HL-60 (cell line): ENCODE data around the gene ARL2BP.
A peak's percentile ranks its signal among the peaks of the same experiment; 100 is the strongest.

Experiments
- DNase-seq, 2 experiments: peaks; one replicate each; pipeline ENCODE4 v3.0.0-alpha.2; 2010 to 2020; ENCODE audit warnings: low read depth in 1 of 2, low spot score in 1 of 2
- H3K27ac ChIP-seq: fragments of 250-450 bp; sonication (Bioruptor Pico); replicated peaks from 2 replicates; pipeline ENCODE4 v1.5.1; 2020; ENCODE audit warnings: mild to moderate bottlenecking, moderate library complexity
- H3K27me3 ChIP-seq: fragments of 250-450 bp; sonication (Bioruptor Pico); 2 replicates; pipeline ENCODE4 v1.5.1; 2021; ENCODE audit warnings: mild to moderate bottlenecking, moderate library complexity; ENCODE audit not compliant: insufficient read depth, poor library complexity, severe bottlenecking
- H3K4me3 ChIP-seq: replicated peaks from 2 replicates; pipeline ENCODE4 v1.5.1; 2011; ENCODE audit warnings: mild to moderate bottlenecking, control low read depth, low read length; ENCODE audit not compliant: insufficient read depth
- GABPA ChIP-seq: IDR thresholded peaks from 2 replicates; pipeline ENCODE4 v1.6.1; 2012; ENCODE audit warnings: low read depth
- POLR2AphosphoS5 ChIP-seq: IDR thresholded peaks from 2 replicates; pipeline ENCODE4 v1.6.1; 2012; ENCODE audit warnings: low read depth
- REST ChIP-seq: IDR thresholded peaks from 2 replicates; pipeline ENCODE4 v1.6.1; 2012; ENCODE audit warnings: low read depth; ENCODE audit not compliant: insufficient replicate concordance
- SPI1 ChIP-seq: IDR thresholded peaks from 2 replicates; pipeline ENCODE4 v1.6.1; 2012; ENCODE audit warnings: low read depth, mild to moderate bottlenecking, borderline replicate concordance
- TF ChIP-seq, protein P1 (sequence below): IDR thresholded peaks from one replicate; pipeline ENCODE4 v1.5.1; 2011; ENCODE audit warnings: low read length, control low read depth, inconsistent platforms; ENCODE audit not compliant: insufficient read depth

ARL2BP gene

DNA sequence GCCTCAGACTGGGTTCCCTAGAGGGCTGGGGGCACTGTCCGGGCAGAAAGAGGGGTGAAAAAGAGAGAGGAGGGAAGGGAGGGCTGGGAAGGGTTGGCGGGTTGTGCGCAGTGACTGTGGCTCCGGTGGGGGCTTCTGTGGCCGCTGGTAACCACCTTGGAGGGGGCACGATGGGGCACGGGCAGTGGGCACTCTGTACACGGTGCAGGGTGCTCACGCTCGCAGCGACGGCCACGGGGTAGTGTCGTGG is 38.8 kb downstream of the ARL2BP start:
- Histone ChIP-seq H3K27ac (no peak overlapping the region), H3K27me3 (peaks cover 32% of the 10 kb centered on the region), H3K4me3 (no peak overlapping the region)
- TF ChIP-seq GABPA (no peak), POLR2AphosphoS5 (no peak)
- TF ChIP-seq, protein P1, sequence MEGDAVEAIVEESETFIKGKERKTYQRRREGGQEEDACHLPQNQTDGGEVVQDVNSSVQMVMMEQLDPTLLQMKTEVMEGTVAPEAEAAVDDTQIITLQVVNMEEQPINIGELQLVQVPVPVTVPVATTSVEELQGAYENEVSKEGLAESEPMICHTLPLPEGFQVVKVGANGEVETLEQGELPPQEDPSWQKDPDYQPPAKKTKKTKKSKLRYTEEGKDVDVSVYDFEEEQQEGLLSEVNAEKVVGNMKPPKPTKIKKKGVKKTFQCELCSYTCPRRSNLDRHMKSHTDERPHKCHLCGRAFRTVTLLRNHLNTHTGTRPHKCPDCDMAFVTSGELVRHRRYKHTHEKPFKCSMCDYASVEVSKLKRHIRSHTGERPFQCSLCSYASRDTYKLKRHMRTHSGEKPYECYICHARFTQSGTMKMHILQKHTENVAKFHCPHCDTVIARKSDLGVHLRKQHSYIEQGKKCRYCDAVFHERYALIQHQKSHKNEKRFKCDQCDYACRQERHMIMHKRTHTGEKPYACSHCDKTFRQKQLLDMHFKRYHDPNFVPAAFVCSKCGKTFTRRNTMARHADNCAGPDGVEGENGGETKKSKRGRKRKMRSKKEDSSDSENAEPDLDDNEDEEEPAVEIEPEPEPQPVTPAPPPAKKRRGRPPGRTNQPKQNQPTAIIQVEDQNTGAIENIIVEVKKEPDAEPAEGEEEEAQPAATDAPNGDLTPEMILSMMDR: no peak
- DNase-seq: no peak

- no peak for DNase-seq
- H3K27ac ChIP-seq: no peak within 1 kb of the TSS
- no peak for TF ChIP-seq REST
- no peak for TF ChIP-seq SPI1
- no peak for TF ChIP-seq POLR2AphosphoS5
- TF ChIP-seq, protein P1: no peak
- TF ChIP-seq GABPA: no peak
These were observed 39.3 kb downstream of the ARL2BP start, which contains the start of gene PLLP for GRCh38 chr16:57284209-57284951. Gene PLLP, minus strand, starts transcription at chr16:57284672. Its CDS starts 132 bp downstream, at chr16:57284540.

GRCh38 chr16:57284952-57285363 is 39.9 kb downstream of the ARL2BP start:
- DNase-seq: no peak
- no peak for TF ChIP-seq REST
- TF ChIP-seq, protein P1: no peak
- no peak for TF ChIP-seq SPI1
- no peak for TF ChIP-seq GABPA
- no peak for TF ChIP-seq POLR2AphosphoS5
- peaks cover 32% of the 10 kb centered on the region for H3K27me3 ChIP-seq
- no peak overlapping the region for H3K27ac ChIP-seq
- peak overlapping the region; percentile 35 for H3K4me3 ChIP-seq

More at GRCh38 chr16:57284209-57284951, 39.3 kb downstream of the ARL2BP start, which contains the start of gene PLLP:
- peaks cover 32% of the 10 kb centered on the region for H3K27me3 ChIP-seq
- peak within 1 kb of the TSS; percentile 35 for H3K4me3 ChIP-seq

GRCh38 chr16:57285379-57285778 is 40.3 kb downstream of the ARL2BP start:
- Histone ChIP-seq H3K4me3 (no peak overlapping the region), H3K27me3 (peaks cover 32% of the 10 kb centered on the region), H3K27ac (no peak overlapping the region)
- TF ChIP-seq POLR2AphosphoS5 (no peak), SPI1 (no peak), REST (no peak), GABPA (no peak)
- TF ChIP-seq, protein P1: no peak
- DNase-seq: no peak
